ENCODE data around the gene STX2.

Gene STX2

GRCh38 chr12:130813436-130813835, 25.6 kb downstream of the STX2 start:
- DNase-seq (ENCODE audit: low read depth): no peak
- H3K4me3 ChIP-seq (ENCODE audit: low read depth, low read length): no peak overlapping the region
- no peak for TF ChIP-seq CTCF (conservative IDR thresholded peaks at IDR 0.05; ENCODE audit: low read depth, low read length)

GRCh38 chr12:130809791-130810190, 29.3 kb downstream of the STX2 start:
- no peak for TF ChIP-seq CTCF (conservative IDR thresholded peaks at IDR 0.05; ENCODE audit: low read depth, low read length)
- H3K4me3 ChIP-seq (ENCODE audit: low read depth, low read length): no peak overlapping the region
- no peak for DNase-seq (ENCODE audit: low read depth)

DNA sequence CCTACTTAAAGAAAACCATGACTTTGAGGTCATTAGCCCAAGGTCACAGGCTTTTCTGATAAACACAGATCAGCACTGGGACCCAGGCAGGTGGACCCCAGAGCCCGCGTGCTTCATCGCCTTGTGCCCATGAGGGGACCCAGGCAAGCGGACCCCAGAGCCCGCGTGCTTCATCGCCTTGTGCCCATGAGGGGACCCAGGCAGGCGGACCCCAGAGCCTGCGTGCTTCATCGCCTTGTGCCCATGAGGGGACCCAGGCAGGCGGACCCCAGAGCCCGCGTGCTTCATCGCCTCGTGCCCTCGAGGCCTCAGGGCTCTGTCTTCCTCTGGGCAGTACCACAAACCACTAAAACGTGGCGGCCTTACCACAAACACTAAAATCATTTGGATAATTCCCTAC, 31.7 kb downstream of the STX2 start:
- no peak for TF ChIP-seq CTCF (conservative IDR thresholded peaks at IDR 0.05; ENCODE audit: low read depth, low read length)
- no peak for DNase-seq (ENCODE audit: low read depth)
- no peak overlapping the region for H3K4me3 ChIP-seq (ENCODE audit: low read depth, low read length)

DNA sequence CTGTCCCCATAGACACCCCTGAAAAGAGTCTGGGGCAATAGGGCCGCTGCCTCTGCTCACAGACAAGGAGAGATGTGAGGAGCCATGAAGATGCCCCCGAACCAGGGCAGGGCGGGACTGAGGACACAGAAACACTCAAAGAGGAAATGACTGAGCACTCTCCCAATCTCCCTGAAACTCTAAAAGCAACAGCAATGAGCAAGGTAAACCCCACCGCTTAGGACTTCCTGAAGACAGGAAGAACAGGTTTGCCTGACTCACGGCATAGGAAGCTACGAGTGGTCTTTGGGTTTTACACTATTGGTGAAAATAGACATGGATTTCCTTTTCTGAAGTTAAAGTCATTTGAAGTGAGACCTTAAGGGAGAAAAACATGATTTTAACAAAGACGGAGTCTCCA, 32.5 kb downstream of the STX2 start:
- no peak for TF ChIP-seq CTCF (conservative IDR thresholded peaks at IDR 0.05; ENCODE audit: low read depth, low read length)
- no peak overlapping the region for H3K4me3 ChIP-seq (ENCODE audit: low read depth, low read length)
- DNase-seq (ENCODE audit: low read depth): no peak

GRCh38 chr12:130805635-130806034, 33.4 kb downstream of the STX2 start:
- TF ChIP-seq CTCF (conservative IDR thresholded peaks at IDR 0.05; ENCODE audit: low read depth, low read length): no peak
- no peak for DNase-seq (ENCODE audit: low read depth)

GRCh38 chr12:130804216-130804615, 34.8 kb downstream of the STX2 start:
- no peak overlapping the region for H3K4me3 ChIP-seq (ENCODE audit: low read depth, low read length)
- TF ChIP-seq CTCF (conservative IDR thresholded peaks at IDR 0.05; ENCODE audit: low read depth, low read length): no peak
- DNase-seq (ENCODE audit: low read depth): no peak

More at GRCh38 chr12:130805635-130806034, 33.4 kb downstream of the STX2 start:
- no peak overlapping the region for H3K4me3 ChIP-seq (ENCODE audit: low read depth, low read length)

DNA sequence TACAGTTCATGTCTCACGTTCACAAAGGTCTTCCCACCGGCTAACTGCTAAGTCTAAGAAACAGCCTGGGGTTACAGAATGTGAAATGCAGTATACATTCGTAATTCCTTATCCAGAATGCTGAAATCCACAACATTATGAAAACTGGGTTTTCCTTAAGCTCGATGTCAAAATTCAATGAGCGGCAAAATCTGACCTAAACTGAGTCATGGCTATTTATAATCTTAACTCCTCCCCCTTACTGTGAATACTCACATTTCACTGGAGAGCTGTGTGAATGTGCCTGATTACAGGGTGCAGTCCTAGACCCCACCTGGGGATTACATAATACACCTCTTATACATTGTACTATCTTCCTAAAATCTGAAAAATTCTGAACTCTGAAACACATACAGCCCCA, 35.3 kb downstream of the STX2 start:
- H3K4me3 ChIP-seq (ENCODE audit: low read depth, low read length): no peak overlapping the region
- peak; percentile 50 for DNase-seq (ENCODE audit: low read depth)
- no peak for TF ChIP-seq CTCF (conservative IDR thresholded peaks at IDR 0.05; ENCODE audit: low read depth, low read length)
